ENCODE results near the gene UGT1A1. TPM values are rescaled to one million over a fixed set of nuclear protein-coding genes. Genes with fewer than 3 reads are reported as not detected.

UGT1A1 gene
- total RNA-seq, 1 experiment from 2014 or later, result not detected

GRCh38 chr2:233793465-233794127, 33.5 kb downstream of the UGT1A1 start (continued):
- TF ChIP-seq, protein P1, sequence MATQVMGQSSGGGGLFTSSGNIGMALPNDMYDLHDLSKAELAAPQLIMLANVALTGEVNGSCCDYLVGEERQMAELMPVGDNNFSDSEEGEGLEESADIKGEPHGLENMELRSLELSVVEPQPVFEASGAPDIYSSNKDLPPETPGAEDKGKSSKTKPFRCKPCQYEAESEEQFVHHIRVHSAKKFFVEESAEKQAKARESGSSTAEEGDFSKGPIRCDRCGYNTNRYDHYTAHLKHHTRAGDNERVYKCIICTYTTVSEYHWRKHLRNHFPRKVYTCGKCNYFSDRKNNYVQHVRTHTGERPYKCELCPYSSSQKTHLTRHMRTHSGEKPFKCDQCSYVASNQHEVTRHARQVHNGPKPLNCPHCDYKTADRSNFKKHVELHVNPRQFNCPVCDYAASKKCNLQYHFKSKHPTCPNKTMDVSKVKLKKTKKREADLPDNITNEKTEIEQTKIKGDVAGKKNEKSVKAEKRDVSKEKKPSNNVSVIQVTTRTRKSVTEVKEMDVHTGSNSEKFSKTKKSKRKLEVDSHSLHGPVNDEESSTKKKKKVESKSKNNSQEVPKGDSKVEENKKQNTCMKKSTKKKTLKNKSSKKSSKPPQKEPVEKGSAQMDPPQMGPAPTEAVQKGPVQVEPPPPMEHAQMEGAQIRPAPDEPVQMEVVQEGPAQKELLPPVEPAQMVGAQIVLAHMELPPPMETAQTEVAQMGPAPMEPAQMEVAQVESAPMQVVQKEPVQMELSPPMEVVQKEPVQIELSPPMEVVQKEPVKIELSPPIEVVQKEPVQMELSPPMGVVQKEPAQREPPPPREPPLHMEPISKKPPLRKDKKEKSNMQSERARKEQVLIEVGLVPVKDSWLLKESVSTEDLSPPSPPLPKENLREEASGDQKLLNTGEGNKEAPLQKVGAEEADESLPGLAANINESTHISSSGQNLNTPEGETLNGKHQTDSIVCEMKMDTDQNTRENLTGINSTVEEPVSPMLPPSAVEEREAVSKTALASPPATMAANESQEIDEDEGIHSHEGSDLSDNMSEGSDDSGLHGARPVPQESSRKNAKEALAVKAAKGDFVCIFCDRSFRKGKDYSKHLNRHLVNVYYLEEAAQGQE (IDR thresholded peaks at IDR 0.05; ENCODE audit: low read depth), result no peak

DNA sequence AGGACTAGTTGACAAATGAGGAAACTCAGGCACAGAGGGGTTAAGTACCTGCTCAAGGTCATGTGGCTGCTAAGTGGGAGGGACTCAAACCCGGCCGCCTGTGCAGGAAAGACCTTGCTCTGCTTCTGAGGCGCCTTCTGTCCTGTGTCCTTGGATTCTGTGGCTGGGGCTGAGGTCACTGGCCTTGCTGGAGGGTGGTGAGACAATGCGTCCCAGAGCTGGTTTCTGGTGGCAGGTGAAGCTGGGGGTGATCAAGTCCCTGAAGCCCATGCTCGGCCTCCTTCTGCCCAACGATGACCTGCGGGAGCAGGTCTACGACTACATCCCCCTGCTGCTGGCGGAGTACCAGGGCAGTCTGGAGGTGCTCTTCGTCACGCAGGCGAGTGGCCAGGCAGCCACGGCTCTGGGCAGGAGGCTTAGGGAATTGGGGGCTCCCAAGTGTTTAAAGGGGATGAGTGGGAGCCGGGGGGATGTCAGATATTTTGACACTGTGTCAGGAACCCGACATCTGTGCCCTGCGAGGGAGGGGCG, 34.1 kb downstream of the UGT1A1 start:
- no peak overlapping the region for H3K9ac ChIP-seq (ENCODE audit: low read length)
- TF ChIP-seq ELF1 (IDR thresholded peaks at IDR 0.05; ENCODE audit: borderline replicate concordance, low read depth), result no peak
- no peak for TF ChIP-seq SIN3A (IDR thresholded peaks at IDR 0.05; ENCODE audit: low read depth)
- no peak for TF ChIP-seq EGR1 (IDR thresholded peaks at IDR 0.05; ENCODE audit: low read depth)
- H3K79me2 ChIP-seq (ENCODE audit: insufficient read depth, low read length), result no peaks in the 10 kb centered on the region
- H3K36me3 ChIP-seq (ENCODE audit: control insufficient read depth in 1 of 2, insufficient read depth in 2 of 2, low read length in 2 of 2), result no peaks in the 10 kb centered on the region
- no peaks in the 10 kb centered on the region for H3K4me1 ChIP-seq (ENCODE audit: control insufficient read depth in 1 of 2, insufficient read depth in 2 of 2, low read length in 2 of 2)
- no peak overlapping the region for H3K4me2 ChIP-seq (ENCODE audit: low read length)
- no peak overlapping the region for H3K4me3 ChIP-seq (replicated peaks in 1 of 2; ENCODE audit: low read depth in 1 of 2, low read length in 2 of 2)
- ChIA-PET CTCF (no interaction called here), POLR2A (no interaction called here), RAD21 (ENCODE audit: low non-redundant PET in 1 of 2, low total read pairs in 2 of 2, uncharacterized antibody in 2 of 2, unreplicated experiment in 2 of 2) (no interaction called here)
- no peaks in the 10 kb centered on the region for H3K27me3 ChIP-seq (ENCODE audit: insufficient read depth, low read length)
- intact Hi-C loops (cut with micrococcal nuclease), result no loop called here
- no peaks in the 10 kb centered on the region for H3K9me3 ChIP-seq (ENCODE audit: control insufficient read depth in 1 of 2, insufficient read depth in 1 of 2, low read depth in 1 of 2, low read length in 2 of 2)
- H3K9me2 ChIP-seq (ENCODE audit: insufficient read depth), result no peaks in the 10 kb centered on the region
- DNase-seq (ENCODE audit: low read depth, low spot score) (no peak), ATAC-seq (no peak)
- no peak overlapping the region for H2AFZ ChIP-seq (ENCODE audit: low read depth, low read length, poor library complexity, severe bottlenecking)
- H4K20me1 ChIP-seq (ENCODE audit: insufficient read depth), result no peaks in the 10 kb centered on the region
- no peak overlapping the region for H3K27ac ChIP-seq (ENCODE audit: low read depth, low read length)
- no TSS peak for BruUV-seq (replicated peaks)
